ENCODE measurements around the gene DYRK1A.

DNA sequence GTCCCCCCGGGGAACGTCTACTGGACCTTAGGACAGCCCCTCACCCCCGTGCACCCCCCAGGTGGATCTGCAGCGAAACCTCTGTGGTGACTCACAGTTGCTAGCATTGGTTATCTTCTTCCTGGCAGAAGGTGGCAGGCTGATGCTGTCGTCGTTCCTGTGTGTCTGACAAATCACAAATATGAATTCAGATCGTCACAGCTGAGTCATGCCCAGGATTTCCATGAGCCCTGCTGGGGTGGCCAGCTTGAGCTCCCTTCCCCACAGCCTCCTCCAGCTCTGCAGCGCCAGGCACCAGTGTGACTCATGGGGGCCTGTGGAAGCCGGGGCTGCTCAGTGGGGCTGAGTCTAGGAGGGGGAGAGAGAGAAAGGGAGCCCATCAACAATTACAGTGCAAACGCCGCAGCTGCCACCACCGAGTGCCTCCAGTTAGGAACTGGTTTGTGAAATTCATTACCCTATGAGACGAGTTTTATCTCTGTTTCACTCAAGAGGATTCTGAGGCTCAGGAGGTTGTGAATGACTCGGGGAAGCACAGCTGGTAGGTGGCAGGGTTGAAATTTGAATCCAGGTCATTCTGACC is 197.9 kb downstream of the DYRK1A start:
- TF ChIP-seq, protein P1, sequence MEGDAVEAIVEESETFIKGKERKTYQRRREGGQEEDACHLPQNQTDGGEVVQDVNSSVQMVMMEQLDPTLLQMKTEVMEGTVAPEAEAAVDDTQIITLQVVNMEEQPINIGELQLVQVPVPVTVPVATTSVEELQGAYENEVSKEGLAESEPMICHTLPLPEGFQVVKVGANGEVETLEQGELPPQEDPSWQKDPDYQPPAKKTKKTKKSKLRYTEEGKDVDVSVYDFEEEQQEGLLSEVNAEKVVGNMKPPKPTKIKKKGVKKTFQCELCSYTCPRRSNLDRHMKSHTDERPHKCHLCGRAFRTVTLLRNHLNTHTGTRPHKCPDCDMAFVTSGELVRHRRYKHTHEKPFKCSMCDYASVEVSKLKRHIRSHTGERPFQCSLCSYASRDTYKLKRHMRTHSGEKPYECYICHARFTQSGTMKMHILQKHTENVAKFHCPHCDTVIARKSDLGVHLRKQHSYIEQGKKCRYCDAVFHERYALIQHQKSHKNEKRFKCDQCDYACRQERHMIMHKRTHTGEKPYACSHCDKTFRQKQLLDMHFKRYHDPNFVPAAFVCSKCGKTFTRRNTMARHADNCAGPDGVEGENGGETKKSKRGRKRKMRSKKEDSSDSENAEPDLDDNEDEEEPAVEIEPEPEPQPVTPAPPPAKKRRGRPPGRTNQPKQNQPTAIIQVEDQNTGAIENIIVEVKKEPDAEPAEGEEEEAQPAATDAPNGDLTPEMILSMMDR (IDR thresholded peaks at IDR 0.05), result peak in 1 of 4 experiments; percentile 18
- TF ChIP-seq POLR2A (IDR thresholded peaks at IDR 0.05), result peak; percentile 6
- TF ChIP-seq POLR2AphosphoS5 (IDR thresholded peaks at IDR 0.05), result no peak

All from prostate gland (tissue), 2 donors.